ENCODE measurements around the gene AKAP13.

Gene AKAP13

GRCh38 chr15:85763673-85764633 lies 383.6 kb downstream of the AKAP13 start:
- no peak overlapping the region for H3K4me3 ChIP-seq (ENCODE audit: low read depth, low read length)

GRCh38 chr15:85764649-85765277 lies 384.4 kb downstream of the AKAP13 start:
- in situ Hi-C loops (cut with HindIII; ENCODE audit: low sequenced_read_pairs) = no loop called here
- TF ChIP-seq CTCF (IDR thresholded peaks at IDR 0.05; ENCODE audit: low read depth, low read length) = no peak
- H3K4me3 ChIP-seq (ENCODE audit: low read depth, low read length) = no peak overlapping the region
- DNase-seq (ENCODE audit: low read depth, low spot score) = no peak

More at GRCh38 chr15:85763673-85764633, 383.6 kb downstream of the AKAP13 start:
- no peak for DNase-seq (ENCODE audit: low read depth, low spot score)
- in situ Hi-C loops (cut with HindIII; ENCODE audit: low sequenced_read_pairs) = no loop called here
- no peak for TF ChIP-seq CTCF (IDR thresholded peaks at IDR 0.05; ENCODE audit: low read depth, low read length)

- in situ Hi-C loops (cut with HindIII; ENCODE audit: low sequenced_read_pairs) = no loop called here
- TF ChIP-seq CTCF (IDR thresholded peaks at IDR 0.05; ENCODE audit: low read depth, low read length) = no peak
- H3K4me3 ChIP-seq (ENCODE audit: low read depth, low read length) = no peak overlapping the region
- no peak for DNase-seq (ENCODE audit: low read depth, low spot score)
Observed at GRCh38 chr15:85766001-85766831, 385.8 kb downstream of the AKAP13 start.

- in situ Hi-C loops (cut with HindIII; ENCODE audit: low sequenced_read_pairs) = no loop called here
- H3K4me3 ChIP-seq (ENCODE audit: low read depth, low read length) = no peak overlapping the region
- TF ChIP-seq CTCF (IDR thresholded peaks at IDR 0.05; ENCODE audit: low read depth, low read length) = no peak
- DNase-seq (ENCODE audit: low read depth, low spot score) = no peak
Observed at GRCh38 chr15:85767785-85768529, 387.6 kb downstream of the AKAP13 start.

- no peak for DNase-seq (ENCODE audit: low read depth, low spot score)
- in situ Hi-C loops (cut with HindIII; ENCODE audit: low sequenced_read_pairs) = no loop called here
- no peak for TF ChIP-seq CTCF (IDR thresholded peaks at IDR 0.05; ENCODE audit: low read depth, low read length)
- H3K4me3 ChIP-seq (ENCODE audit: low read depth, low read length) = no peak overlapping the region
Observed at GRCh38 chr15:85768595-85769168, 388.3 kb downstream of the AKAP13 start.
